RWPE2 (cell line): Measurements from ENCODE around the gene PLXDC1.

Source experiments
- ATAC-seq: fragments of 200-7000 bp; cut with Tn5 transposase; 3 replicates; pipeline ENCODE4 v1.9.1; 2021; ENCODE audit warnings: low read depth
- DNase-seq: peaks from one replicate; pipeline ENCODE4 v3.0.0-alpha.2; 2020; ENCODE audit warnings: low spot score
- H3K27ac ChIP-seq: fragments of 450-650 bp; 2 replicates; pipeline ENCODE4 v1.5.1; 2017; ENCODE audit warnings: mild to moderate bottlenecking; ENCODE audit not compliant: poor library complexity, severe bottlenecking
- H3K27me3 ChIP-seq: fragments of 250-450 bp; sonication (Bioruptor Pico); 2 replicates; pipeline ENCODE4 v1.5.1; 2021; ENCODE audit warnings: mild to moderate bottlenecking, moderate library complexity; ENCODE audit not compliant: insufficient read depth, poor library complexity, severe bottlenecking
- H3K36me3 ChIP-seq: fragments of 250-450 bp; sonication (Bioruptor Pico); 2 replicates; pipeline ENCODE4 v1.5.1; 2020; ENCODE audit warnings: low read depth, mild to moderate bottlenecking, moderate library complexity
- H3K4me1 ChIP-seq: fragments of 250-450 bp; sonication (Bioruptor Pico); 2 replicates; pipeline ENCODE4 v1.5.1; 2021; ENCODE audit warnings: mild to moderate bottlenecking, moderate library complexity; ENCODE audit not compliant: insufficient read depth, poor library complexity, severe bottlenecking
- H3K4me3 ChIP-seq: fragments of 250-450 bp; sonication (Bioruptor Pico); 2 replicates; pipeline ENCODE4 v1.5.1; 2021; ENCODE audit warnings: mild to moderate bottlenecking, moderate library complexity; ENCODE audit not compliant: severe bottlenecking
- H3K9me3 ChIP-seq: fragments of 250-450 bp; sonication (Bioruptor Pico); 2 replicates; pipeline ENCODE4 v1.5.1; 2021; ENCODE audit warnings: mild to moderate bottlenecking, moderate library complexity; ENCODE audit not compliant: severe bottlenecking
- CTCF ChIP-seq: fragments of 450-650 bp; IDR thresholded peaks from one replicate; pipeline ENCODE4 v1.5.1; 2017; ENCODE audit warnings: mild to moderate bottlenecking, moderate library complexity; ENCODE audit not compliant: poor library complexity, severe bottlenecking

PLXDC1 gene

GRCh38 chr17:39198186-39198566 is 46.7 kb upstream of the PLXDC1 start:
- Histone ChIP-seq H3K9me3 (no peaks in the 10 kb centered on the region), H3K4me1 (peaks cover 6% of the 10 kb centered on the region), H3K36me3 (peaks cover 39% of the 10 kb centered on the region), H3K27me3 (no peaks in the 10 kb centered on the region), H3K27ac (peak overlapping the region; percentile 78), H3K4me3 (no peak overlapping the region)
- ATAC-seq (no peak), DNase-seq (no peak)
- TF ChIP-seq CTCF = no peak

GRCh38 chr17:39197380-39198185 is 46.1 kb upstream of the PLXDC1 start, which contains the start of gene CACNB1:
Gene CACNB1 (minus strand): TSS chr17:39197669. CDS start chr17:39197495, 174 bp downstream.
- peak; percentile 83 for DNase-seq
- no peak for TF ChIP-seq CTCF
- peaks cover 39% of the 10 kb centered on the region for H3K36me3 ChIP-seq
- H3K4me3 ChIP-seq = peak within 1 kb of the TSS; percentile 64
- H3K9me3 ChIP-seq = no peaks in the 10 kb centered on the region
- peak; percentile 77 for ATAC-seq
- no peaks in the 10 kb centered on the region for H3K27me3 ChIP-seq
- H3K27ac ChIP-seq = peak within 1 kb of the TSS; percentile 78
- peaks cover 6% of the 10 kb centered on the region for H3K4me1 ChIP-seq

- TF ChIP-seq CTCF = no peak
- Histone ChIP-seq H3K27me3 (no peaks in the 10 kb centered on the region), H3K9me3 (no peaks in the 10 kb centered on the region), H3K36me3 (peaks cover 37% of the 10 kb centered on the region), H3K27ac (peak overlapping the region; percentile 78), H3K4me1 (peaks cover 5% of the 10 kb centered on the region), H3K4me3 (peak overlapping the region; percentile 64)
- ATAC-seq (peak; percentile 37), DNase-seq (no peak)
Observed at GRCh38 chr17:39196808-39197291, 45.4 kb upstream of the PLXDC1 start.

- DNase-seq = no peak
Observed at GRCh38 chr17:39196241-39196807, 44.9 kb upstream of the PLXDC1 start.

More at GRCh38 chr17:39196241-39196807, 44.9 kb upstream of the PLXDC1 start:
- Histone ChIP-seq H3K4me3 (peak overlapping the region; percentile 64), H3K27me3 (no peaks in the 10 kb centered on the region), H3K9me3 (no peaks in the 10 kb centered on the region), H3K27ac (peak overlapping the region; percentile 78), H3K36me3 (peaks cover 35% of the 10 kb centered on the region), H3K4me1 (peaks cover under 1% of the 10 kb centered on the region)
- ATAC-seq = no peak
- TF ChIP-seq CTCF = no peak
